Measurements from ENCODE around the gene RNPC3.

RNPC3 gene, protein sequence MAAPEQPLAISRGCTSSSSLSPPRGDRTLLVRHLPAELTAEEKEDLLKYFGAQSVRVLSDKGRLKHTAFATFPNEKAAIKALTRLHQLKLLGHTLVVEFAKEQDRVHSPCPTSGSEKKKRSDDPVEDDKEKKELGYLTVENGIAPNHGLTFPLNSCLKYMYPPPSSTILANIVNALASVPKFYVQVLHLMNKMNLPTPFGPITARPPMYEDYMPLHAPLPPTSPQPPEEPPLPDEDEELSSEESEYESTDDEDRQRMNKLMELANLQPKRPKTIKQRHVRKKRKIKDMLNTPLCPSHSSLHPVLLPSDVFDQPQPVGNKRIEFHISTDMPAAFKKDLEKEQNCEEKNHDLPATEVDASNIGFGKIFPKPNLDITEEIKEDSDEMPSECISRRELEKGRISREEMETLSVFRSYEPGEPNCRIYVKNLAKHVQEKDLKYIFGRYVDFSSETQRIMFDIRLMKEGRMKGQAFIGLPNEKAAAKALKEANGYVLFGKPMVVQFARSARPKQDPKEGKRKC

DNA sequence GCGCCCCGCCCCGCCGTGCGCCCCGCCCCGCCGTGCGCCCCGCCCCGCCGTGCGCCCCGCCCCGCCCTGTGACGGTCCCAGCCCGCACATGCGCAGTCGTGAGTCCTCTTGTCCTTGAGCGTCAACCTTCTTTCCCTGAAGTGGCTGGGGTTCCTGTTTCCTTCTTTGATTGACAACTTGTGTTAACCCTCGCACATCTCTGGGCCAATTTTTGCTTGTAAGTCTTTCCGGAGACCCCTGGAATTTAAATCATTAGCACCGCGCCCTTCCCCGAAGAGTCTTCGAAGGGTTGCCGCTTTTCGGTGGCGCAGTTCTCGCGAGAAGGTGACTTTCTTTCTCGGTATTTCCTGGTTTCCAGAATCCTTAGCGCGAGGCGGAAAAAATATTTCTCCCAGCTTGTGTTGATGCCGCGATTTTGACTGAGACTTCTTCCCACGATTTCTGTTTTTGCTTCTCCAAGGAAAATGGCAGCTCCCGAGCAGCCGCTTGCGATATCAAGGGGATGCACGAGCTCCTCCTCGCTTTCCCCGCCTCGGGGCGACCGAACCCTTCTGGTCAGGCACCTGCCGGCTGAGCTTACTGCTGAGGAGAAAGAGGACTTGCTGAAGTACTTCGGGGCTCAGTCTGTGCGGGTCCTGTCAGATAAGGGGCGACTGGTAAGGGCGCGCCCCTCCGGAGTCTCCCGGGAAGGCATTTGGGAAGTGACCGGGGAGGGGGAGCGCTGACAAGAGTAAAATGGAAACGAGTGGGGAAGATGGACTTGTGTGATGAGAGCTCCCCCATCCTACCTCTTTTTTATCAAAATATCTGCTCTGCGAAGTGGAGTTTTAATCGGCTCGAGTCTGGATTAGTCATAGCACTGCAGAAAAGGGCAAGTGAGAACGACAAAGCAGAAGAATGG, at the start of gene RNPC3:
TSS of gene RNPC3 (plus strand) at position 93 of the 901 bp plus-strand sequence. CDS start at position 465, 372 bp downstream.
- peak; percentile 89 for DNase-seq

DNA sequence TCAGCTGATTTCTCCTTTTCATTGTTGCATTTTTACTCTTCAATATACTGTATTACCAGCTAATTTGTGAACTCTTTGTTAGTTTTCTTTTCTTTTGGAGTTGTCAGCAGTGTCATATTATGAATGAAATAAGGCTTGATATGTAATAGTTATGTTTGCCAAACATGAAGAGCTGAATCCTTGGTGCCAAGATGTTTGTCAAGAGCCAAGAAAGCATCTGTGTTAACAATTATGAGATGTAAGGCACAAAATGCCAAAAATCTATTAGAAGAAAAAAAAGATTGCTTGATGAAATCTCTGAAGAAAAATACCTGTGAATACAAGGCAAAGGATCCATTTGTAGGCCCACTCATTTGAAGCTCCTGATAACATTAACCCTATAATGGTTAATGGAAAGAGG, 48.4 kb upstream of the RNPC3 start:
- DNase-seq, result no peak

DNA sequence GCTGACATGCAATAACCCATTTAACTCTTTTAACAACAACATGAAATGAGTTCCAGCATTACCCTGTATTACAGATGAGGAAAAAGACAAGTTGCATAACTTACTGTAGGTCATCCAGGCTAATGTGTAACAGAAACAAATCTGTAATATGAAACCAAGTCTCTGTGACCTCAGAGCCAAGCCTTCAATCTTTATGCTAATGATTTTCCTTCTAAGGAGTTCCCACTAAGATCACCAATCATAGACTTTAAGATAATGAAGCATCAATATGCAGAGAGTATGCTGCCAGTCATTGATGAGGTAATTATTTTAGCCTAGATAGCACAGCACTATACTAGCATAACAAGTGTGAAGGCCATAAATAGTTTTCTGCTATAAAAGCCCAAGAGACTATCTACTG, 35.6 kb upstream of the RNPC3 start:
- no peak for DNase-seq

DNA sequence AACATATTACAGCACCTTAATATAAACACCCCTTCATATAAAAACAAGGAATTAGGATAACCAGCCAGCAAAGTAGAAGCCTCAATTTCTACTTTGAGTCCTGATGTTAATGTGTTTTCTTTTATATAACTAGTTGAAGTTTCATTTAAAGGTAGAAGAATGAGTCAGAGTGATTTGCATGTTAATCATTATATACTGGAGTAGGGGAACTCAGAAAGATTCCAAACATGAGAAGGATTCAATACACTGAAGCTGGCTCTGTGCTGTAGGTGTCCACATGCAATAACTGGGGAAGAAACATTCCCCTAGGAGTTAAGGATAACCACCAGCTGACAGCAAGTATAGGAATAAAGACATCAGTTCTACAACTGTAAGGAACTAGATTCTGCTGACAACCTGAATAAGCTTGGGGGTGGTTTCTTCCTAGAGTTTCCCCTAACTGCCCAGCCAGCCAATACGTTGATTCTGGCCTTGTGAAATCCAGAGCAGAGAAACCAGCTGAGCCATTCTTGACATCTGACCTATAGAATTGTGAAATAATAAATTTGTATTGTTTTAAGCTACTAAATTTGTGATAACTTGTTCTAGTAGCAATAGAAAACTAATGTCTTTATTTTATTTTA, 33.4 kb upstream of the RNPC3 start:
- DNase-seq, result no peak

DNA sequence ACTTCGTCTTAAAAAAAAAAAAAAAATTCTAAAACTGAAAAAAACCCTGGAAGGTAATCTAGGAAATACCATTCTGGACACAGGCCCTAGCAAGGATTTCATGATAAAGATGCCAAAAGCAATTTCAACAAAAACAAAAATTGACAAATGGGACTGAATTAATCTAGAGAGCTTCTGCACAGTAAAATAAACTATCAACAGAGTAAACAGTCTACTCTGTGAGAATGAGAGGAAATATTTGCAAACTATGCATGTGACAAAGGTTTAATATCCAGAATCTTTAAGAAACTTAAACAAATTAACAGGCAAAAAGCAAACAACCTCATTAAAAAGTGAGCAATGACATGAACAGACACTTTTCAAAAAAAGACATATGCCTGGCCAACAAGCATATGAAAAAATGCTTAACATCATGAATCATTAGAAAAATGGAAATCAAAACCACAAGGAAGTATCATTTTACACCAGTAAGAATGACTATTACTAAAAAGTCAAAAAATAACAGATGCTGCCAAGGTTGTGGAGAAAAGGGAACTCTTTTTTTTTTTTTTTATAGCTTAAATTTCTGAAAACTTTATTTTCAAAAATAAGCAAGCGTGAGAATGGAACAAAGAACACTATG, 29.4 kb upstream of the RNPC3 start:
- DNase-seq, result no peak

DNA sequence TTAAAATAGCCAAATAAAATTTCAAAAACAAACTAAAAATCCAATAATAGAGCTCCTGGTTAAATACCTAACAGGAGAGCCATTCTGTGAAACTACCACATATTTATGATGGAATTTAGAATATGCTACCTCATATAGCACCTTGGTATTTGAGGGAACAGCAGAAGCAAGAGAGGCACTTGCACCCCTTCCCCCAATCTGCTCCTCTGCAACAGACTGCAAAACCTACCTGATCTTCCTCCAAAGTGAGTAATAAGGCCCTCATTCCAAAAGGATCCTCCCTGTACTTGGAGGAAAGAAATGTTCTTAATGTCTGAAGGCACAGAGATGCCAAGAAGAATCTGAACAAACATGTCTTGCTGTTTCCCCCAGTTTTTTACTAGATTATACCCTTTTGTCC, 28.1 kb upstream of the RNPC3 start:
- no peak for DNase-seq

DNA sequence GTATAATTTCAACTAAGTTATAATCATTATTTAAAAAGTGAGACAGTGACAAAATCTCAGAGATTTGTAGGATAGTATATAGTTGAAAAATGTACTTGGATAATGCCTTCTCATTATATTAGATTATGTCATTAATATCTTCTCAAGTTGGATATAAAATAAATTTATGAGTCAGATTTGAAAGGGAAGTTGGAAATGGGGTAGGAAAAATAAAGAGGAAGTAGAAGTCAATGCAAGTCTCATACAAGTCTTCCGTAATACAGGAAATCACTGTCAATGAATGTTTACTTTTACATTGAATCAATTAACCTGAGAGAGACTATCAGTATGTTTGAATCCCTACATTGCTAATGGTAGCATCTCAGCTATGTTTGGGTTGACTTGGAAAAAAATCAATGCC, 16.2 kb upstream of the RNPC3 start:
- no peak for DNase-seq

DNA sequence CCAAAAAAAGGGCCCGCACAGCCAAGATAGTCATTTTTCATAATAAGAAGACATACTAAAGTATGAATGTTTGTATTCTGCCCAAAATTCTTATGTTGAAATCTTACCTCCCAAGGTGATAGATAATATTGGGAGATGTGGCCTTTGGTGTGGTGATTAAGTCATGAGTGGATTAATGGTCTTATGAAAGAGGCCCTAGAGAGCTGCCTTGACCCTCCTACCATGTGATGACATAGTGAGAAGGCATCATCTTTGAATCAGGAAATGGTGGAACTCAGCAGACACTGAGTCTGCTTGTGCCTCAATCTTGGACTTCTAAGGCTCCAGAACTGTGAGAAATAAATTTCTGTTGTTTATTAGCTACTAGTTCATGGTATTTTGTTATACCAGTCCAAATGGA, 11.8 kb upstream of the RNPC3 start:
- no peak for DNase-seq

DNA sequence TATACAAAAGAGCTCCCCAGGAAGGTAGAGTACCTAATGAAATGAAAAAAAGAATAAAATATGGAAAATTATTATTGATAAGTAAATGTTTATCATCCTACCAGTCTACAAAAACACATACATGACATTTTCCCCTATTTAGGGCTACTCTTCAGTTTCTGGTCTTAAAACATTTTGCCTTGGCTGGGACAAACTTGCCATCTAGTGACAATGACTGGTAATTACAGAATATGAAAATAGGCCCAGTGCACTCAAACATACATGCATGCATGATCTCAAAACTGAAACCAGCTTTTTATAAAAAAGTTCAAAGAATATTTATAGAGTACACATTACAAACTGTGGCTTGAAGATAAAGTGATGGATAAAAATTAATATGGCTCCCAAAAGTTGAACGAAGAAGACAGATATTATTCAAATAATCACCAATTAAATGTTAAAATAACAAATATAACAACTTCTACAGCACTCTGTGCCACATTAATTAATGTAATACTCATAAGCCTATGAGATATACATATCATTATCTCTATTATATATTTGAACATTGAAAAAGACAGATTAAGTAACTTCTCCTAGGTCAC, 10.5 kb upstream of the RNPC3 start:
- peak; percentile 32 for DNase-seq

DNA sequence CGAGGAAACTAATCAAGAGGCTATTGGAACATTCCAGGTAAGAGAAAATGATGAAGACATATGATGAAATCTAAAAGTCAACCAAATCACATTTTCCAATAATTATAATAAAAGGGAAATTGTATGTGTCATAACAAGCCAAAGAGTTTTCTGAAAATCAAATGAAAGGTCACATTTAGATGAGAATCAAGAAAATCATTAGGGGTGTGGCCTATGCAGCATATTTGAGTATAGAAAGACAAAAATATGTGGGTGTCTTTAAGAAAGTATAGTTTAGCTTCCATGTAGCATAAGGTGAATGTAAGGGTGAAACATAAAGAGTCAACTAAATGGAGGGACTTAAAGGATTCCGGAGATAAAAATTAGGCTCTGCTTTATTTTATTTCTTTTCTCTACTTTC, 9.2 kb upstream of the RNPC3 start:
- DNase-seq, result no peak

DNA sequence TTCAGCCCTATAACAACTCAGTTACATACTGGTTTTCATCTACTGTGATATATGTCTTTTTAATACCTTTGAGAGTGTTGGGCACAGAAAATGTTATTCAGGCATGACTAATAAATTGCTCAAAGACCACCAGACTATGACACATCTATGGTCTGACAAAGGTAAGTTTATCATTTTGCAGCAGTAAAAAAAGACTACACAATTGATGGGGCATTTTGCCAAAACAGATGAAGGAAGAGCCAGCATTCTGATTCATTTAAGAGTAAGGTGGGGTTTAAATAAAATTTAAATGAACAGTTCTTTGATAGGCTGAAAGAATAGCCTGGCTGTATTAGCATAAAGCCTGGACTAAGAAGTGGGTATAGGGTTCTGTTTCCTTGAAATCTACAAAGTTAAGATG, 8.8 kb upstream of the RNPC3 start:
- DNase-seq, result no peak

DNA sequence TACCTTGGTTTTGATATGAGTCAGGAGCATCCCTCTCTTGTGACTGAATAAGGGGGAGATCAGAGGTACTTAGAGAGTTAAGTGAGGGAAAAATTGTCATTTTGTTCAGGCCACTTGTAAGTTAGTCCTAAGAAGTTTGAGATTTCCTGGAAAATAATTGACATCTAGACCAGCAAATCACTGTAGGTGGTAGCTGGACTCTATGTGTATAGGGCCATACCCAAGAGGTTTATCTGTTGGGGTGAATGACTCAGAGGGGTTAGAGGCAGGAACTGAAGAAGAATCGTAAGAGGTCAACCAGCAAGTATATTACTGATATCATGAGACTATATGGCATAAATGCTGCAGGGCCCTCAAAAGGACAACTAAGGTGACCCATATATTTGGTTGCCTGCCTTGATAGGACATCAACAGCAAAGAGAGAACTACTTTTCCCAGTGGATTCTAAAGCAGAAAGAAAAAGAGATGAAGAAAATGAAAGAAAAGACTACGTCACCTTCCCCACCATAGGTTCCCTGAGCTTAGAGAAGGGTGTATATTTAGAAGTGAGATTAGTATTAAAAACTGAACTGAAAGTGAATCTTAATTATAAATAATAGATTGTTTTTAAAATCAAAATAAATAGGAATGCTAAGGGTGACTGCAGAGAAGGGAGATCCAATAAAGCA, 8.0 kb upstream of the RNPC3 start:
- DNase-seq, result no peak

DNA sequence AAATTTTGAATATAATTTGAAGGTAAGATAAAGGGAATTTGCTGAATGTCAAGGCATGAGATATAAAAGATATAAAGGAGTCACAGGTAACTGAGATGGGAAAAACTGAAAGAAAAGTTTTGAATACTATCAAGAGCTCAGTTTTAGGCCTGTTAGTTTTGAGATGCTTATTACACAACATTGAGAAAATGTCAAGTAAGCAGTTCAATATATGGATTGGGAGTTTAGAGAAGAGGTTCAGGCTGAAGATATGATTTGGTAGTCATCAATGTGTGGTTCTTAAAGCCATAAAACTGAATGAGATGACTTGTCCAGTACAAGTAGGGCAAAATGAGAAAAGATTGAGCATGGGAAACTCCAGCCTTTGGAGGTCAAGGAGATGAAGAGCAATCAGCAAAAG, 4.7 kb upstream of the RNPC3 start:
- no peak for DNase-seq

DNA sequence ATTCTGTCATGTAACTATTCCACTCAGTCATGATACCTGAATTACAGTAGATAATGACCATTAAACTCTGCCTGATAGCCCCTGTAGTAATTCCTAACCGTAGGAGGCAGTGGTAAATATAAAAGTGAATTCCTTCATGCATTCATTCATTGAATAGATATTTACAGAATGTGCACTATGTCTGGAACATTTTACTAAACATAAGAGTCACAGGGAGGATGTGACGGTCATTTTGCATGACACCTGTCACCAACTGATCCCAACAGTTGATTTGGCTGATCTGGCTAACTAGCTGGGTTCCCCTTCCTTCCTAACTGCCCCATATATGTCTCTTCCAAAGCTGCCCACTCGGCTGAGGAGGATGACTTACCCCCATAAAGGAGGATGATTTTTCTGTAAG, 2.2 kb upstream of the RNPC3 start:
- no peak for DNase-seq

DNA sequence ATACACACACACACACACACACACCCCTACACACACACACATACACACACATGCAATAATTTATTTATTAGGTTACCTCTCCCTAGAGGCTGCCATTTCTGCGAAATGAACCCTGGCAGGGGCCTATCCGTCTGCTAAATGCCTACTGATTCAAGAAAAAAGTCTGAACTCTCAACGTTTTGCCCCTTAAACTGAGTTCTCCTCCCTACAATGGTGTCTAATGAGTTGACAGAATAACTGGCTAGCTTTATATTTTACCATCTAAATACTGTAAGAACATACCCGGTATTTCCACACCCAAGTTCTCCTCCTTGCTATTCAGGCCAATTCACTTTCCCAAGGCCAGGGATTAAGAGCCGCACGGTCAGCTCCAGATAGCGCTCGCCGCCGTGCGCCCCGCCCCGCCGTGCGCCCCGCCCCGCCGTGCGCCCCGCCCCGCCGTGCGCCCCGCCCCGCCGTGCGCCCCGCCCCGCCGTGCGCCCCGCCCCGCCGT, 339 bp upstream of the RNPC3 start:
- DNase-seq, result peak; percentile 46

DNA sequence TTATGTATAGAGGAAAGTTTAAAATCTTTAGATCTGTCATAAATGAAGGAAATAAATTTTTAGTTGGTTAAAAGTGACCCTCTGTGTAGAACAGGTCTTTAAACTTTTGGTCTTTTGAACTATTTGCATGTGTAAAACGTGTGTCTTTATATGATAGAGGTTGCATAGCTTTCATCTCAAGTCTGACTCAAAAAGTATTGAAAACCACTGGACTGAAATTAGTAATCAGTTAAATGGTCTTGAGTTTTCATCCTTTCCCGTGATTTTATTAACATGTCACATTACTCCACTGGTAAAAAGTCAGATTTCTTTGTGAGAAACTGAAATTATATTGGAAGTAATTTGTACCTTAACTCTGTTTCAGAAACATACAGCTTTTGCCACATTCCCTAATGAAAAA, 1.8 kb downstream of the RNPC3 start:
- DNase-seq, result no peak

DNA sequence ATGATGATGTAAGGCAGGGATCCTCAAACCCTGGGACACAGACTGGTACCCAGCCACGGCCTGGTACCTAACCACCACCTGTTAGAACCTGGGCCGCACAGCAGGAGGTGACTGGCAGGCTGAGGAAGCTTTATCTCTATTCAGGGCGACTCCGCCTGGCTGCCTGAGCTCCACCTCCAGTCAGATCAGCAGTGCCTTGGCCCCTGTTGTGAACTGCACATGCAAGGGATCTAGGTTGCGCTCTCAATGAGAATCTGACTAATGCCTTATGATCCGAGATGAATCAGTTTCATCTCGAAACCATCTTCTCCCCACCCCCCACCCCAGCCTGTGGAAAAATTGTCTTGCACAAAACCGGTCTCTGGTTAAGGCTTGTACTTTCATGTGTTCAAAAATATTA, 4.2 kb downstream of the RNPC3 start:
- DNase-seq, result no peak

DNA sequence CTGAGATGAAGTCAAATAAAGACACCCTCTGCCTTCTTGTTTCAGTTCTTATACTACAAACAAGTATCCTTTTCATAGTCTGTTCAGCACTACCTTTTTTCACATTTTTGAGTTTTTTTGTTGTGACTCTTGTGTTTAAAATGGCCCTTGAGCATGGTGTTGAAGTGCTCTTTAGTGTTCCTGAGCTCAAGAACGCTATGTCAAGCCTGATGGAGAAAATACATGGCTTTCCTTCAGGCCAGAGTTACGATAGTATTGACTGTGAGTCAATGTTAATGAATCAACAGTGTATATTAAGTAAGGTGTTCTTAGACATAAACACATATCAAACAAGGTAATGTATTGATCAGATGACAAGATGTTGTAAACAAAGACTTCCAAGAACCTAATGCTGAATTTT, 12.7 kb downstream of the RNPC3 start:
- no peak for DNase-seq

DNA sequence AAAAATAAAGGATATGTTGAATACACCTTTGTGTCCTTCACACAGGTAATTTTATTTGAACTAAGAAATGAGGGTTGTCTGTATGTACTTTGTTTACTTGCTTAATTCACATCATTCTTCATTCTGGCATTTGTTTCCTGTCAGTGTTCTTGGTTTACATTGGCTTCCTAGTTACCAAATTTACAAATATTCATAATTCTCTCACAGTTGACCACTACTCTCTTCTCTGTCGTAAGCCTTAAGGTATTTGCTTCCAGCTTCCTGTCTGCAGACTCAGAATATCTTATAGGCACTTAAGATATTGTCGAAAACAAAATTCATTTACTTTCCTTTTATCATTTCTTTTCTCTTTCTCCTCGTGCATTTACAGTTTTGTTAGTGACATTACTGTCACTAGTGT, 15.9 kb downstream of the RNPC3 start:
- DNase-seq, result no peak

DNA sequence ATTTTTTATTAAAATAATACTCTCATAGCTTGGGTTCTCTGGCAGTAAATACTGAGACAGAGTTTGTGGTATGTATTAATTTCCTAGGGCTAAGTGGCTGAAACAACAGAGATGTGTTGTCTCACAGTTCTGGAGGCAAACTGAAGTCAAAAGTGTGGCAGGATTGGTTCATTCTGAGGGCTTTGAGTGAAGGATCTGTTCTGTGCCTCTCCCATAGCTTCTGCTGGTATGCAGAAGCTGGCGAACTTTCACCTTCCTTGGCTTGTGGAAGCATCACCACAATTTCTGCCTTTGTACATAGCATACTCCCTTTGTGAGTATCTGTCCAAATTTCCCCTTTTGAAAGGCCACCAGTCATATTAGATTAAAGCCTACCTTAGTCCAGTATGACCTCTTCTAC, 21.0 kb downstream of the RNPC3 start:
- DNase-seq, result no peak

DNA sequence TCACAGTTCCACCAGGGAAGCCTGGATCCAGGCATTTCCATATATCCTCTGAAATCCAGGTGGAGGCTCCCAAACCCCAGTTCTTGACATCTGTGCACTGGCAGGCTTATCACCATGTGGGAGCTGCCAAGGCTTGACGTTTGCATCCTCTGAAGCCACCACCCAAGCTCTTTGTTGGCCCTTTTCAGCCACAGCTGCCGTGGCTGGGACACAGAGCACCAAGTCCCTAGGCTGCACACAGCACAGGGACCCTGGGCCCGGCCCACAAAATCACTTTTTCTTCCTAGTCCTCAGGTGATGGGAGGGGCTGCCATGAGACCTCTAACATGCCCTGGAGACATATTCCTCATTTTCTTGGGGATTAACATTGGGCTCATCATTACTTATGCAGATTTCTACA, 22.3 kb downstream of the RNPC3 start:
- DNase-seq, result no peak

DNA sequence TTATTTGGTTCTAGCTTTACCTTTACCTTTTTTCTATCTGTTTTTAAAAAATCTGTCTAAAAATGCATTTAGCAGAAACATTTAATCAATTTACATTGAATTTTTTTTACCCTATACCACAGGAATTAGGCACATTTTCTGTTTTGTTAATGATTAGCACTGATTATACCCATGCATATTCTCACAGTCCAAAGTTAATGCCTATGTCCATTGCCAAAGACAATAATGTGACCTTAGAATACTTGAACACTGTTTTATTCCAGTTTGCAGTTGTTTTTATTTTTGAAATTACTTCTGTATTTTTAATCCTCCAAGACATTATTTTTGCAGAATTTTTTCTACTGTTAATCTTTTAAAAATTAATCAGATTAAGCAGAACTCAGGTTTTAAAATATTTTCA, 34.9 kb downstream of the RNPC3 start:
- no peak for DNase-seq

All from NCI-H1105 (cell line).